Osteoblast (primary cell): ENCODE data around the gene NACC2. TPM values are rescaled to one million over a fixed set of nuclear protein-coding genes. Genes with fewer than 3 reads are reported as not detected.
A peak's percentile ranks its signal among the peaks of the same experiment; 100 is the strongest.

Source experiments
- DNase-seq: peaks from one replicate; pipeline ENCODE4 v3.0.0; 2011; ENCODE audit warnings: low spot score, mixed read lengths; ENCODE audit not compliant: insufficient read length; ENCODE audit errors: missing footprints
- H2AFZ ChIP-seq: 2 replicates; pipeline ENCODE4 v1.6.0; 2011; ENCODE audit warnings: mild to moderate bottlenecking, low read length
- H3K27ac ChIP-seq: 2 replicates; pipeline ENCODE4 v1.5.1; 2011; ENCODE audit warnings: mild to moderate bottlenecking, low read depth, low read length, moderate library complexity
- H3K27me3 ChIP-seq: 2 replicates; pipeline ENCODE4 v1.6.0; 2012; ENCODE audit warnings: mild to moderate bottlenecking, control low read depth, inconsistent platforms, low read length, moderate library complexity; ENCODE audit not compliant: insufficient read depth
- H3K36me3 ChIP-seq: 2 replicates; pipeline ENCODE4 v1.5.1; 2011; ENCODE audit warnings: mild to moderate bottlenecking, low read length, control low read depth, moderate library complexity; ENCODE audit not compliant: insufficient read depth
- H3K4me1 ChIP-seq: 2 replicates; pipeline ENCODE4 v1.5.1; 2011; ENCODE audit warnings: mild to moderate bottlenecking, low read length, control low read depth, moderate library complexity; ENCODE audit not compliant: insufficient read depth
- H3K4me2 ChIP-seq: 2 replicates; pipeline ENCODE4 v1.6.0; 2011; ENCODE audit warnings: mild to moderate bottlenecking, low read length; ENCODE audit not compliant: insufficient read depth
- H3K4me3 ChIP-seq: fragments of 200-600 bp; sonication (generic); 3 replicates; pipeline ENCODE4 v1.5.1; 2012; ENCODE audit warnings: mild to moderate bottlenecking, low read length, inconsistent platforms; ENCODE audit not compliant: insufficient read depth
- H3K79me2 ChIP-seq: 2 replicates; pipeline ENCODE4 v1.6.0; 2012; ENCODE audit warnings: mild to moderate bottlenecking, low read length, control low read depth, inconsistent platforms; ENCODE audit not compliant: insufficient read depth
- H3K9me3 ChIP-seq: 2 replicates; pipeline ENCODE4 v1.5.1; 2011; ENCODE audit warnings: low read depth, low read length, control low read depth
- H4K20me1 ChIP-seq: 2 replicates; pipeline ENCODE4 v1.6.0; 2012; ENCODE audit warnings: mild to moderate bottlenecking, low read length, control low read depth; ENCODE audit not compliant: insufficient read depth
- total RNA-seq: library from RNA; depleted of rRNA; stranded (reverse); fragments of >200 nt; gene quantifications from 2 replicates; pipeline ENCODE4 v1.2.3, GENCODE V29; 2012
- TF ChIP-seq, protein P1 (sequence below): IDR thresholded peaks from 2 replicates; pipeline ENCODE4 v1.5.1; 2011; ENCODE audit warnings: mild to moderate bottlenecking, low read depth, low read length, moderate library complexity; ENCODE audit errors: extremely low read depth

The NACC2 gene
- total RNA-seq, 1 donor = 32.9 TPM

DNA sequence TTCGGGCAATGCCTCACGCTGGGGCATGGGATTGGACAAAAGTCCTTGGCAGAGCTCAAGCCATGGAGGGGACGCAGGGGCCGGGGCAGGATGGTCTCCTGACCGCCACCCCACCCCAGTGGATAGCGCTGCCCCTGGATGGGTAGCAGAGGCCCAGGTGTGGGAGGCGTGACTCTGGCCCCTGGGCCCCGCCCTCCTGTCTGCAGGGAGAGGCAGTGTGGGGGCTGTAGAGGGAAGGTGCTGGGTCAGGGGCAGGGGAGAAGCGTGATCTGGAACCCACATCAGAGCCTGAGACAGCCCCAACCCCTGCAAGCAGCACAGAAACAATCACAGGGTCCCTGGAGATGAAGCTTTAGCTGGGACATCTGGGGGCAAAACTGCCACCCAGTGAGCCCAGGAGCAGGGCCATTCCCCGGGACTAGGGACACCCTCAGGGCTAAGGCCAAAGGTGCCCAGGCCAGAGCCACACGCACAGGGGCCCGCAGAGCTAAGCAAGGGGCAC, 36.2 kb downstream of the NACC2 start:
- Histone ChIP-seq H3K4me3 (no peak overlapping the region), H3K9me3 (no peaks in the 10 kb centered on the region), H3K27ac (no peak overlapping the region), H3K4me2 (no peak overlapping the region), H3K27me3 (no peaks in the 10 kb centered on the region), H4K20me1 (peaks cover 32% of the 10 kb centered on the region), H3K4me1 (peaks cover 22% of the 10 kb centered on the region), H2AFZ (no peak overlapping the region), H3K36me3 (no peaks in the 10 kb centered on the region), H3K79me2 (peaks cover 88% of the 10 kb centered on the region)
- DNase-seq = peak; percentile 50
- TF ChIP-seq, protein P1, sequence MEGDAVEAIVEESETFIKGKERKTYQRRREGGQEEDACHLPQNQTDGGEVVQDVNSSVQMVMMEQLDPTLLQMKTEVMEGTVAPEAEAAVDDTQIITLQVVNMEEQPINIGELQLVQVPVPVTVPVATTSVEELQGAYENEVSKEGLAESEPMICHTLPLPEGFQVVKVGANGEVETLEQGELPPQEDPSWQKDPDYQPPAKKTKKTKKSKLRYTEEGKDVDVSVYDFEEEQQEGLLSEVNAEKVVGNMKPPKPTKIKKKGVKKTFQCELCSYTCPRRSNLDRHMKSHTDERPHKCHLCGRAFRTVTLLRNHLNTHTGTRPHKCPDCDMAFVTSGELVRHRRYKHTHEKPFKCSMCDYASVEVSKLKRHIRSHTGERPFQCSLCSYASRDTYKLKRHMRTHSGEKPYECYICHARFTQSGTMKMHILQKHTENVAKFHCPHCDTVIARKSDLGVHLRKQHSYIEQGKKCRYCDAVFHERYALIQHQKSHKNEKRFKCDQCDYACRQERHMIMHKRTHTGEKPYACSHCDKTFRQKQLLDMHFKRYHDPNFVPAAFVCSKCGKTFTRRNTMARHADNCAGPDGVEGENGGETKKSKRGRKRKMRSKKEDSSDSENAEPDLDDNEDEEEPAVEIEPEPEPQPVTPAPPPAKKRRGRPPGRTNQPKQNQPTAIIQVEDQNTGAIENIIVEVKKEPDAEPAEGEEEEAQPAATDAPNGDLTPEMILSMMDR = no peak

DNA sequence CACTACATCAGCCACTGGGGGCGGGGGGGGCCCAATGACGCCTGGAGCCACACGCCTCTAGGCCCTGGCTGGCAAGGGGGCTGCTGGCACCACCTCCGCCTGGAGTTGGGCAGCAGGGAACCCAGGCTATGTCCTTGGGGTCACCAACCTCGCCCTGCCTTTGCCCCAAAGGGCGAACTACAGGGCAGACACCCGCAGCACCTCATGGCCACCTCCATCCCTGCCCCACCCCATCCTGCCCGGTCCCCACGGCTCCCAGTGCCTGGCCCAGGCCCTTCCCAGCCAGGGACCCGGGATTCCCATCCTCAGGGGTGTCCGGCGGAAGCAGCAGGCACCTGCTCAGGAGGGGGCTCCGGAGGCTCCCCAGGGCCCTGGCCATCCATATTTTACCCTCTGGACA, 37.0 kb downstream of the NACC2 start:
- no peak overlapping the region for H3K4me2 ChIP-seq
- no peak overlapping the region for H3K27ac ChIP-seq
- no peaks in the 10 kb centered on the region for H3K27me3 ChIP-seq
- H3K36me3 ChIP-seq = no peaks in the 10 kb centered on the region
- peak; percentile 58 for DNase-seq
- peaks cover 30% of the 10 kb centered on the region for H3K4me1 ChIP-seq
- TF ChIP-seq, protein P1 = no peak
- H3K9me3 ChIP-seq = no peaks in the 10 kb centered on the region
- H2AFZ ChIP-seq = no peak overlapping the region
- peaks cover 29% of the 10 kb centered on the region for H4K20me1 ChIP-seq
- H3K4me3 ChIP-seq = no peak overlapping the region
- H3K79me2 ChIP-seq = peaks cover 90% of the 10 kb centered on the region

DNA sequence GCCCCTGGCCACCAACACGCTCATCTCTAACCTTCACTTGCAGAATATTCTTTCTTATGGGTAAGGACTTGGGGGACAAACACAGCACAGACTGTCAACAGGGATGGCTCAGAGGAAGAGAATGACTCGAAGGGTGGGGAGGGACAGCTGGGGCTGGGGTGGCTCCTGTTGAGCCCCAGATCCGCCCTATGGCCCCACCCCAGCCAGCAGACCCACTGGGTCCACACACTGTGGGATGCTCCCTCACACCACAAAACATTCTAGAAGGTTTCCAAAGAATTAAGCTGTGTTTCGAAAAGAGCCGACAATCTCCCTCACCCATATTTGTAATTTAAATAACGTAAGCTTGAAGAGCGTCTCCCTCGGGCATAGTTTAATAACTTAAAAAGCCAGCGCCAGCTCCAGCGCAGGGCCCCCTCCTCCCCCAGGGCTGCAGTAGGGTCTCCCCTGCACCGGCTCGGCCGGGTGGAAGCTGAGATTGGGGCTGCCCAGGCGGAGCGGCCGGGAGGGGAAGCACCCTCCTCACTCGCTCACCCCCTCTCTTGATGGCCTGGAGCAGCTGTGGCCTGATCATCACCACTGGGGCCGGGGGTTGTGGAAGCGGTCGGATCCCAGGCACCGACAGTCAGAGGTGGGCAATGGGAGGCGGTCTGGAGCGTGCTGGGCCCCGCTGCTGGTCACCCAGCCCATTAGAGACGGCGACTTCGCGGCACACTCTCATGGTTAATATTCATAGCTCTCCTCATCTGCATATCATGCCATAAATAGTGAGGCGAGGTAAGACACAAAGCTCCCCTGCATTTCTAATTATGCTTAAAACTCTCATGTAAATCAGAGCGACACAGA, 37.6 kb downstream of the NACC2 start:
- Histone ChIP-seq H3K4me1 (peaks cover 36% of the 10 kb centered on the region), H3K79me2 (peaks cover 86% of the 10 kb centered on the region), H4K20me1 (peaks cover 24% of the 10 kb centered on the region)

More for the DNA sequence above, 37.6 kb downstream of the NACC2 start:
- no peaks in the 10 kb centered on the region for H3K9me3 ChIP-seq
- H3K4me2 ChIP-seq = no peak overlapping the region
- H3K36me3 ChIP-seq = no peaks in the 10 kb centered on the region
- no peak overlapping the region for H2AFZ ChIP-seq
- DNase-seq = peak; percentile 60
- no peak overlapping the region for H3K27ac ChIP-seq
- H3K4me3 ChIP-seq = no peak overlapping the region
- TF ChIP-seq, protein P1 = no peak
- H3K27me3 ChIP-seq = no peaks in the 10 kb centered on the region
